ENCODE measurements around the gene ZNF341. TPM values are rescaled to one million over a fixed set of nuclear protein-coding genes. Genes with fewer than 3 reads are reported as not detected.
A peak's percentile ranks its signal among the peaks of the same experiment; 100 is the strongest.

The ZNF341 gene
- total RNA-seq, 1 experiment from 2014 or later, result 7.7 TPM

GRCh38 chr20:33770005-33770404, 38.2 kb downstream of the ZNF341 start:
- TF ChIP-seq POLR2AphosphoS5 (IDR thresholded peaks at IDR 0.05; ENCODE audit: low read depth, low read length), result no peak
- no peak for TF ChIP-seq TCF7L2 (IDR thresholded peaks at IDR 0.05; ENCODE audit: low read depth, low read length)
- TF ChIP-seq CTCF (IDR thresholded peaks at IDR 0.05), result no peak
- TF ChIP-seq SIN3A (IDR thresholded peaks at IDR 0.05; ENCODE audit: borderline replicate concordance, insufficient read depth, low read depth, low read length), result no peak
- no peak for TF ChIP-seq REST (IDR thresholded peaks at IDR 0.05; ENCODE audit: insufficient read depth in 1 of 2, low read depth in 2 of 2, low read length in 1 of 2)

GRCh38 chr20:33771938-33772337, 40.1 kb downstream of the ZNF341 start:
- ChIA-PET CTCF (no interaction called here), POLR2A (no interaction called here)
- ATAC-seq (no peak), DNase-seq (ENCODE audit: low read depth, low spot score) (no peak)
- intact Hi-C loops (cut with micrococcal nuclease; ENCODE audit: unreplicated experiment), result no loop called here
- Histone ChIP-seq H3K27ac (ENCODE audit: low read length) (no peak overlapping the region), H3K4me3 (ENCODE audit: low read depth in 2 of 2, low read length in 2 of 2) (no peak overlapping the region), H3K36me3 (ENCODE audit: control insufficient read depth, insufficient read depth, low read length) (no peaks in the 10 kb centered on the region), H3K4me1 (ENCODE audit: control insufficient read depth, insufficient read depth, low read length) (no peaks in the 10 kb centered on the region), H3K9me3 (ENCODE audit: control insufficient read depth, insufficient read depth, low read depth, low read length) (no peaks in the 10 kb centered on the region), H3K27me3 (ENCODE audit: control insufficient read depth, insufficient read depth, low read length) (no peaks in the 10 kb centered on the region)
- TF ChIP-seq SIN3A (IDR thresholded peaks at IDR 0.05; ENCODE audit: borderline replicate concordance, insufficient read depth, low read depth, low read length) (no peak), TCF7L2 (IDR thresholded peaks at IDR 0.05; ENCODE audit: low read depth, low read length) (no peak), REST (IDR thresholded peaks at IDR 0.05; ENCODE audit: insufficient read depth in 1 of 2, low read depth in 2 of 2, low read length in 1 of 2) (no peak), POLR2AphosphoS5 (IDR thresholded peaks at IDR 0.05; ENCODE audit: low read depth, low read length) (no peak), CTCF (IDR thresholded peaks at IDR 0.05) (no peak)
- no TSS peak for BruUV-seq (replicated peaks)
- in situ Hi-C loops (cut with HindIII; ENCODE audit: low pct_unique_long_range_greater_than_20kb, low sequenced_read_pairs), result no loop called here

More at GRCh38 chr20:33770005-33770404, 38.2 kb downstream of the ZNF341 start:
- in situ Hi-C loops (cut with HindIII; ENCODE audit: low pct_unique_long_range_greater_than_20kb, low sequenced_read_pairs), result no loop called here
- Histone ChIP-seq H3K4me1 (ENCODE audit: control insufficient read depth, insufficient read depth, low read length) (no peaks in the 10 kb centered on the region), H3K27me3 (ENCODE audit: control insufficient read depth, insufficient read depth, low read length) (no peaks in the 10 kb centered on the region), H3K36me3 (ENCODE audit: control insufficient read depth, insufficient read depth, low read length) (no peaks in the 10 kb centered on the region), H3K27ac (ENCODE audit: low read length) (no peak overlapping the region), H3K4me3 (ENCODE audit: low read depth in 2 of 2, low read length in 2 of 2) (no peak overlapping the region), H3K9me3 (ENCODE audit: control insufficient read depth, insufficient read depth, low read depth, low read length) (no peaks in the 10 kb centered on the region)
- BruUV-seq (replicated peaks), result no TSS peak
- DNase-seq (ENCODE audit: low read depth, low spot score) (no peak), ATAC-seq (peak; percentile 69)
- ChIA-PET POLR2A (no interaction called here), CTCF (no interaction called here)
- intact Hi-C loops (cut with micrococcal nuclease; ENCODE audit: unreplicated experiment), result no loop called here
